Activated CD8-positive, alpha-beta memory T cell treated with anti-CD3 and anti-CD28 coated beads for 24 hours (primary cell): ENCODE results near the gene TECTB.

Source experiments
- DNase-seq: peaks from one replicate; pipeline ENCODE4 v3.0.0-alpha.2; 2020

The TECTB gene

DNA sequence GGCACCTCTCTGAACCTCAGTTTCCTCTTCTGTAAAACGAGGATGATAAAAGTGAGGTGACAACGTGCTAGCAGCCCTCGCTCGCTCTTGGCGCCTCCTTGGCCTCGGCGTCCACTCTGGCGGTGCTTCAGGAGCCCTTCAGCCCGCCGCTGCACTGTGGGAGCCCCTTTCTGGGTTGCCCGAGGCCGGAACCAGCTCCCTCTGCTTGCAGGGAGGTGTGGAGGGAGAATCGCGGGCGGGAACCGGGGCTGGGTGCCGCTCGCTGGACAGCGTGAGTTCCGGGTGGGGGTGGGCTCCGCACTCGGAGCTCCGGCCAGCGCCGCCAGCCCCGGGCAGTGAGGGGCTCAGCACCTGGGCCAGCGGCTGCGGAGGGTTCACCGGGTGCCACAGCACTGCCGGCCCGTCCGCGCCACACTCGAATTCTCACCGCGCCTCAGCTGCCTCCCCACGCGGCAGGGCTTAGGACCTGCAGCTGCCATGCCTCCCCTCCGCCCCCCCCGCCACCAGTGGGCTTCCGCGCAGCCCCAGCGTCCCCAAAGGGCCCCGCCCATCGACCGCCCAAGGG lies 66.4 kb downstream of the TECTB start:
- no peak for DNase-seq

DNA sequence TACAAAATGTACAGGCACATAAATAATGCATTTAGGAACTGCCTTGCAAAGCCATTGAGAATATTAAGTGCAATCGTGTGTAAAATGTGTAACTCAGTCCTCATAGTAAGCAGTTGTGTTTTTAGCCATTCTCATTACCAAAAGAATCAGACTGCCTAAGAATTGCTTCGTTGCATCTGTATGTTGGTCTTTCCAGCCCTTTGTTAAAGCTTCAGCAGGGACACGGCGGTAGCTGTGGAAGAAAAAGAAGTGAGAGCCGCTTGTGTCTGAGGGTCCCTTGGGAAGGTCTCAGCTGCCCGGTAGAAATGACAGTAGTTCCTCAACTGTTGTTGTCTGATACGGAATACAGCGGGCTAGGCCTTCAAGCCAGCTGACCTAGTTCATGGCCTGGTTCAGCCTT lies 67.9 kb downstream of the TECTB start:
- DNase-seq, result no peak

DNA sequence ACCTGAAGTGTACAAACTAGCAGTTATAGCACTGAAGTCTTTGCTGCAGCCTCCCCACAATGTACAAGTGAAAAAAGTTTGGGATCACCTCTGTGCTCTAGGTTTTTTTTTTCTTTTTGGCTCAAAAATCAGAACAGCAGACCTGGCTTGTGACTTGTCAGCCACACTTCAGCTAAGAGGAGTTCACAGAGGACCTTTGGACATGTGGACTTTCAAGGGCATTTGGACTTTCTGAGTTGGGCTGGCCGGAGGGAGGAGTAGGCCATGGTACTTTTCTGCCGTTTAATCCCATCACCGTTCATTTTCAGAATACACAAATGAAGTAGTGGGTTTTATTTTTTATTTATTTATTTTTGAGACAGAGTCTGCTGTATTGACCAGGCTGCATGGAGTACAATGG lies 68.8 kb downstream of the TECTB start:
- DNase-seq, result no peak

DNA sequence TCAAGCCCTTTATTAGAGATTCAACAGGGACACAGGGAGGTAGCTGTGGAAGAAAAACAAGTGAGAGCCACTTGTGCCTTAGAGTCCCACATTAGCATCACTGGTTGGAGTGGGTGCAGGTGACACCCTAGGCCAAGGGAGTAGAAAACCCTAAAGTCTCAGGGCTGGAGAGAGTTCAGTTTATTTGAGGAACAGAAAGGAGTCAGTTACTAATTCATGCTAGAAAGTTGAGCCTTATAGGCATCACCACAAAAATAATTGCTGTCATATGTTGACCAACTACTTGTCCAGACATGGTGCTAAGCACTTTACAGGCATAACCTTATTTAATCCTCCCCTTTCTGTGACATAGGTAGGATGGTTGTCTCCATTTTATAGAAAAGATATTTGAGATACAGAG lies 69.8 kb downstream of the TECTB start:
- no peak for DNase-seq
